Spleen (tissue), 7 donors: ENCODE data around the gene DOCK4.

ENCODE experiments used
- POLR2A ChIP-seq, 3 donors: fragments of 450-650 bp; IDR thresholded peaks; one replicate each; pipeline ENCODE4 v1.5.1; 2017; ENCODE audit warnings: antibody characterized with exemption in 3 of 3, mild to moderate bottlenecking in 1 of 3
- TF ChIP-seq, protein P1 (sequence below), 11 experiments: fragments of 200-600 bp in 7 of 11; fragments of 450-650 bp in 4 of 11; sonication (generic) in 4 of 11; IDR thresholded peaks in 8 of 11; conservative IDR thresholded peaks in 3 of 11; 1 replicate in 7 of 11; 2 replicates in 4 of 11; pipeline versions ENCODE4 v1.4.0 to v1.8.0; 2016 to 2021; ENCODE audit warnings: antibody characterized with exemption in 11 of 11, inconsistent platforms in 4 of 11, mild to moderate bottlenecking in 1 of 11
- donor health status: DM: no; HTN: no; CAD: no; lungs with moderate emphysema.
- donor health status: DM: no; HTN: no; CAD: no.
- donor health status: DM: no; HTN: no; CAD: no.

DNA sequence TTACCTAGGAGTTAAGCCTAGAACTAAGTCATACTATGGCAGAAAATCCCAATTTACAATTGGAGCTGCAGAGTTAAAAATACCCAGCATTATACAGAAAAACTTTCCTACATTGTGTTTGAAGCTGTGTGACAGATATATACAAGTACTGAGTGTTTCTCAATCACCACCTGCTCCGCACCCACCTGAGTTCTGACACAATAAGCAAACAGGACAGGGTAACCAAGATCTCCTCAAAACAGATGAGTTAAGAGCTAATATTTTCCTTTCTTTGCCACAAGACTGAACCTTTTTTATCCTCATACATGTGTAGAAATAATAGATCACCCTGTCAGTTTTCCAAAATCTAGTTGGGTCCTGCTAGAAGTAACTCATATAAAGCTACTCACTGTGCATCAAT is 186.3 kb downstream of the DOCK4 start:
- TF ChIP-seq, protein P1, sequence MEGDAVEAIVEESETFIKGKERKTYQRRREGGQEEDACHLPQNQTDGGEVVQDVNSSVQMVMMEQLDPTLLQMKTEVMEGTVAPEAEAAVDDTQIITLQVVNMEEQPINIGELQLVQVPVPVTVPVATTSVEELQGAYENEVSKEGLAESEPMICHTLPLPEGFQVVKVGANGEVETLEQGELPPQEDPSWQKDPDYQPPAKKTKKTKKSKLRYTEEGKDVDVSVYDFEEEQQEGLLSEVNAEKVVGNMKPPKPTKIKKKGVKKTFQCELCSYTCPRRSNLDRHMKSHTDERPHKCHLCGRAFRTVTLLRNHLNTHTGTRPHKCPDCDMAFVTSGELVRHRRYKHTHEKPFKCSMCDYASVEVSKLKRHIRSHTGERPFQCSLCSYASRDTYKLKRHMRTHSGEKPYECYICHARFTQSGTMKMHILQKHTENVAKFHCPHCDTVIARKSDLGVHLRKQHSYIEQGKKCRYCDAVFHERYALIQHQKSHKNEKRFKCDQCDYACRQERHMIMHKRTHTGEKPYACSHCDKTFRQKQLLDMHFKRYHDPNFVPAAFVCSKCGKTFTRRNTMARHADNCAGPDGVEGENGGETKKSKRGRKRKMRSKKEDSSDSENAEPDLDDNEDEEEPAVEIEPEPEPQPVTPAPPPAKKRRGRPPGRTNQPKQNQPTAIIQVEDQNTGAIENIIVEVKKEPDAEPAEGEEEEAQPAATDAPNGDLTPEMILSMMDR (IDR thresholded peaks at IDR 0.05 in 8 of 11, conservative IDR thresholded peaks at IDR 0.05 in 3 of 11) = no peak
- no peak for TF ChIP-seq POLR2A (IDR thresholded peaks at IDR 0.05)
